Mucosa of descending colon (tissue), 3 donors: ENCODE results near the gene METAP2. TPM values are rescaled to one million over a fixed set of nuclear protein-coding genes. Genes with fewer than 3 reads are reported as not detected.

Experiments used
- ATAC-seq: fragments of 200-7000 bp; cut with Tn5 transposase; one replicate; pipeline ENCODE4 v1.9.1; 2020; ENCODE audit warnings: mild to moderate bottlenecking, moderate library complexity
- DNase-seq, 3 donors: peaks; one replicate each; pipeline ENCODE4 v3.0.0-alpha.2; 2020
- H3K36me3 ChIP-seq: fragments of 200-600 bp; one replicate; pipeline ENCODE4 v1.8.0; 2021; ENCODE audit warnings: low read depth, mild to moderate bottlenecking
- H3K4me1 ChIP-seq: fragments of 200-600 bp; one replicate; pipeline ENCODE4 v1.8.0; 2021; ENCODE audit warnings: low read depth, mild to moderate bottlenecking
- H3K4me3 ChIP-seq: fragments of 200-600 bp; one replicate; pipeline ENCODE4 v1.8.0; 2021; ENCODE audit warnings: mild to moderate bottlenecking
- H3K9me3 ChIP-seq: fragments of 200-600 bp; one replicate; pipeline ENCODE4 v1.8.0; 2021; ENCODE audit warnings: mild to moderate bottlenecking
- intact Hi-C, 2 donors: fragments of 100-400 bp; cut with DNase I in 1 of 2; cut with micrococcal nuclease in 1 of 2; formaldehyde crosslinking; loops; one replicate each; pipeline versions ENCODE4 v1.11.0 to v1.11.1; 2022; cut with DNase I, micrococcal nuclease
- long read RNA-seq, 2 donors: library from polyadenylated mRNA; unstranded; transcript quantifications; one replicate each; pipeline ENCODE4 v2.0.0, GENCODE V29; 2019 to 2021
- total RNA-seq, 3 donors: library from RNA; stranded (reverse); fragmentation: NEBNext Ultra II Directional in 2 of 3; extraction: Animal tissue kit (Norgen Biotek cat#: 25700) in 2 of 3; gene quantifications; one replicate each; pipeline versions ENCODE4 v1.2.1 to v1.2.4, GENCODE V29; 2021 to 2023
- TF ChIP-seq, protein P1 (sequence below): fragments of 200-600 bp; IDR thresholded peaks from one replicate; pipeline ENCODE4 v1.8.0; 2022; ENCODE audit warnings: antibody characterized with exemption, mild to moderate bottlenecking
- donor health status: DM: no; HTN: no; CAD: no; lungs with moderate emphysema.
- donor health status: DM: no; HTN: no; CAD: no.
- donor health status: DM: no; HTN: yes; CAD: no.

Gene METAP2
- 10 to 100 TPM; 35.2 to 67.7 (median 51.5) TPM for total RNA-seq
- long read RNA-seq, donor 1, transcript METAP2-210 (11 exons, 1,874 nt) = minor isoform, 15 of 83 reads
- long read RNA-seq, donor 1, transcript METAP2-202 (11 exons, 3,601 nt) = major isoform, 62 of 83 reads
- long read RNA-seq, donor 1, partial matches to known transcripts = 5 of 83 reads
- long read RNA-seq, donor 1, other reads (novel, unspliced or antisense) = 1 of 83 reads
- long read RNA-seq, donor 2, transcript METAP2-202 (11 exons, 3,601 nt) = major isoform, 8 of 32 reads
- long read RNA-seq, donor 2, partial matches to known transcripts = 19 of 32 reads
- long read RNA-seq, donor 2, other reads (novel, unspliced or antisense) = 1 of 32 reads

DNA sequence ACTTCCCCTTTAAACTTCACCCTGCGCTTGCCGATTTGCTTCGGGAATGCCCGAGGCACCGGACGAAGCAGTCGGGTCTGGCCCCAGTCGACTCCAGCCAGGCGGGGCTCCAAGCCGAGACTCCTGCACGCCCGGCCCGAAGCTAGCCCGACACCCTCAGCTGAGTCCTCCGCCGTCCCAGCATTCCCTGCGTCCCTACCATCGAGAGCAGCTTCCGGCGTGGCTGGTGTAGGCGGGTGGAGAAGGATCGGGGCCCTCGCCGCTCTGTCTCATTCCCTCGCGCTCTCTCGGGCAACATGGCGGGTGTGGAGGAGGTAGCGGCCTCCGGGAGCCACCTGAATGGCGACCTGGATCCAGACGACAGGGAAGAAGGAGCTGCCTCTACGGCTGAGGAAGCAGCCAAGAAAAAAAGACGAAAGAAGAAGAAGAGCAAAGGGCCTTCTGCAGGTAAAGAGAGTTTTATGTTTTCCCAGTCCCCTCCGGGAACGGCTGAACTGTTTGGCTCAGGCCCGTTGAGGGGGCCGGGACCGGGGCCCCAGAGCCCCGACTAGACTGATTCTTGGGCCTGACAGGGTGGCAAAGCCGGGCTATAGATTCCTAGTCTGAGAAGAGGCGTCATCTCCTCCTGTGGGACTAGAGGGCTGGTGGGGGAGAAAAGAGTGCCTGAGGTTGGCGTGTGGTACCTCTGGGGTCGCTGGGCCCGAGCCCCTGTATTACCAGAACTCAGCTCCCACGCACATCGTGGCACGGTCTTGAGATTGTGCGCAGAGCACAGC lies at the start of gene METAP2:
Gene METAP2 (plus strand): TSS at position 269 of the 776 bp plus-strand sequence. CDS start 28 bp downstream, at position 297.
- TF ChIP-seq, protein P1, sequence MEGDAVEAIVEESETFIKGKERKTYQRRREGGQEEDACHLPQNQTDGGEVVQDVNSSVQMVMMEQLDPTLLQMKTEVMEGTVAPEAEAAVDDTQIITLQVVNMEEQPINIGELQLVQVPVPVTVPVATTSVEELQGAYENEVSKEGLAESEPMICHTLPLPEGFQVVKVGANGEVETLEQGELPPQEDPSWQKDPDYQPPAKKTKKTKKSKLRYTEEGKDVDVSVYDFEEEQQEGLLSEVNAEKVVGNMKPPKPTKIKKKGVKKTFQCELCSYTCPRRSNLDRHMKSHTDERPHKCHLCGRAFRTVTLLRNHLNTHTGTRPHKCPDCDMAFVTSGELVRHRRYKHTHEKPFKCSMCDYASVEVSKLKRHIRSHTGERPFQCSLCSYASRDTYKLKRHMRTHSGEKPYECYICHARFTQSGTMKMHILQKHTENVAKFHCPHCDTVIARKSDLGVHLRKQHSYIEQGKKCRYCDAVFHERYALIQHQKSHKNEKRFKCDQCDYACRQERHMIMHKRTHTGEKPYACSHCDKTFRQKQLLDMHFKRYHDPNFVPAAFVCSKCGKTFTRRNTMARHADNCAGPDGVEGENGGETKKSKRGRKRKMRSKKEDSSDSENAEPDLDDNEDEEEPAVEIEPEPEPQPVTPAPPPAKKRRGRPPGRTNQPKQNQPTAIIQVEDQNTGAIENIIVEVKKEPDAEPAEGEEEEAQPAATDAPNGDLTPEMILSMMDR = no peak
- Histone ChIP-seq H3K4me3 (peak within 1 kb of the TSS; percentile 85), H3K4me1 (peaks cover 9% of the 10 kb centered on the region), H3K36me3 (no peaks in the 10 kb centered on the region), H3K9me3 (no peaks in the 10 kb centered on the region)
- intact Hi-C loops = no loop called here
- ATAC-seq (peak; percentile 99), DNase-seq (peak; percentile 97)

DNA sequence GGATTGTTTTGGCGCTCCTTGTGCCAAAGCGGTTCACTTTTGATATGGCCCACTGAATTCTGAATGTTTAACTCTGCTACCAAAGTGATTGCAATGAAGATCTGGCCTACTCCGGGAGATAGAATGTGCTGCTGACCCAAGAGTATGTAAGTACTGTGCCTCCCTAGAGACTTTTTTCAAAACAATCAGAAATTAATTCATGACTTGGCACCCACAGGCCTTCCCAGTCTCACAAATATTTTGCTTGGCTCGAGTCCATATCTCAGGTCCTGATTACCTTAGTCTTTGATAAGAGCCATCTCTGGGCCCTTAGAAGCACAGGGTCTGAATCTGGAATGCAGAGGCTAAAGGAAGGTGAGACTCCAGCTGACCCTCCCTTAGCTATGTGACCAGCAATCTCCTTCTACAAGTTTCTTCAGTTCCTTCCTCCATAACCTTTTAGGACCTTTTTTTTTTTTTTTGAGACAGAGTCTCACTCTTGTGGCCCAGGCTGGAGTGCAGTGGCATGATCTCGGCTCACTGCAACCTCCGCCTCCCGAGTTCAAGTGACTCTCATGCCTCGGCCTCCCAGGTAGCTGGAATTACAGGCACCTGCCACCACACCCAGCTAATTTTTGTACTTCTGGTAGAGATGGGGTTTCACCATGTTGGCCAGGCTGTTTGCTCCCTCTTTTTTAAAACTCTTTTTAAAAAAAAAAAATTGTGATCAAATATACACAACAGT lies 49.5 kb upstream of the METAP2 start:
- intact Hi-C loops = no loop called here
- ATAC-seq = no peak

DNA sequence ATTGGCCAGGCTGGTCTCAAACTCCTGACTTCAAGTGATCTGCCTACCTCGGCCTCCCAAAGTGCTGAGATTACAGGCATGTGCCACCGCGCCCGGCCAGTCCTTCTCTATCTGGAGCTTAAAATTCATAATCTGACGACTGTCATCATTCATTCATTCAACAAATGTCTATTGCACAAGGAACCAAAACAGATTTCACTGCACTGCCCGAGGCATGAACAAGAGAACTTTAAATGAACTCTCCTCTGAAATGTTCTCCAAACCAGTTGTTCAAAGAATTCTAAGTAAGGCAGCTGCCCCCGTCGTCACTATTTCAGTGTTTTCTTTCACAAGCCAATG lies 44.8 kb upstream of the METAP2 start:
- DNase-seq (no peak), ATAC-seq (no peak)
- TF ChIP-seq, protein P1 = no peak
- no peaks in the 10 kb centered on the region for H3K36me3 ChIP-seq
- no peaks in the 10 kb centered on the region for H3K9me3 ChIP-seq
- H3K4me1 ChIP-seq = no peaks in the 10 kb centered on the region
- intact Hi-C loops = no loop called here
- H3K4me3 ChIP-seq = no peak overlapping the region

More for the DNA sequence above, 49.5 kb upstream of the METAP2 start:
- H3K36me3 ChIP-seq = no peaks in the 10 kb centered on the region
- H3K4me3 ChIP-seq = no peak overlapping the region
- no peaks in the 10 kb centered on the region for H3K4me1 ChIP-seq
- H3K9me3 ChIP-seq = no peaks in the 10 kb centered on the region
- TF ChIP-seq, protein P1 = no peak
- DNase-seq = peak in 1 of 3 donors; percentile 9

DNA sequence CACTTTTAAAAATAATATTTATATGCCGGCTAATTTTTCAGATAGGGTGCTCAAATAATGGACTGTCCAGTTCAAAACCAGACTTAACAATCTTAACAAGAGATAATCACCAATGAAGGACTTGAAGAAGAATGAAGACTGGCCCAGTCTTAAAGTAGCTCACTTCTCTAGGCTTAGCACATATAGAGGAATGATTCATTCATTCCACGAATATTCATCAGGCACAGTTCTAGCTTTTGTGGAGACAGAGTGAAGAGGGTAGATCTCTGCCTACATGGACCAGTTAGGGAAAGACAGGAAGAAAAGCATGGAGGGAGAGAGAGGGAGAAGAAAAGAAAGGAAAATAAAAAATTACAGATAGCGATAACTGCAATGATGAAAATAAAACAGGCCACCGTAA lies 42.8 kb upstream of the METAP2 start:
- H3K4me1 ChIP-seq = no peaks in the 10 kb centered on the region
- ATAC-seq = no peak
- H3K9me3 ChIP-seq = no peaks in the 10 kb centered on the region
- TF ChIP-seq, protein P1 = no peak
- no peak for DNase-seq
- H3K36me3 ChIP-seq = no peaks in the 10 kb centered on the region
- intact Hi-C loops = no loop called here
- no peak overlapping the region for H3K4me3 ChIP-seq

DNA sequence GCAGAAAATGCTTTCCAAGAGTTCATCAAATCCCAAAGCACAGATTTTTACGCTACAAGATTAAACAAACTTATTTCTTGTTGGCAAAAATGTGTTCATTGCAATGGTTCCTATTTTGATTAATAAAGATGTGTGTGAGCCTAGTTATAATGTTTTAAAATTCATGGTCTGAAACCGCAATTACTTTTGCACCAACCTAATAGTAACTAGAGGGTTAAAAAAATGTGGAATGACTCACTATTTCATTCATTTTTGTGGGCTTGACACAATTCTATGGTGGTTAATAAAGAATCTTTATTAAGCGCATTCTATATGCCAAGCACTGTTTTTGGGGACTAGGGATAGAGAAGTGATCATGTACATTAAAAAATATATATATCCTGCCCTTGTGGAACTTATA lies 38.6 kb upstream of the METAP2 start:
- TF ChIP-seq, protein P1 = no peak
- H3K4me3 ChIP-seq = no peak overlapping the region
- ATAC-seq (no peak), DNase-seq (no peak)
- intact Hi-C loops = no loop called here
- no peaks in the 10 kb centered on the region for H3K9me3 ChIP-seq
- H3K4me1 ChIP-seq = no peaks in the 10 kb centered on the region
- no peaks in the 10 kb centered on the region for H3K36me3 ChIP-seq
